B cell (primary cell): ENCODE data around the gene SEC61A1.

ENCODE experiments used
- CTCF ChIP-seq: fragments of 200-600 bp; IDR thresholded peaks from one replicate; pipeline ENCODE4 v1.8.0; 2022; ENCODE audit warnings: antibody characterized with exemption, mild to moderate bottlenecking
- EZH2 ChIP-seq: IDR thresholded peaks from 2 replicates; pipeline ENCODE4 v1.6.1; 2012; ENCODE audit warnings: borderline replicate concordance, low read depth, mild to moderate bottlenecking, moderate library complexity, low read length; ENCODE audit not compliant: insufficient read depth, poor library complexity, severe bottlenecking

DNA sequence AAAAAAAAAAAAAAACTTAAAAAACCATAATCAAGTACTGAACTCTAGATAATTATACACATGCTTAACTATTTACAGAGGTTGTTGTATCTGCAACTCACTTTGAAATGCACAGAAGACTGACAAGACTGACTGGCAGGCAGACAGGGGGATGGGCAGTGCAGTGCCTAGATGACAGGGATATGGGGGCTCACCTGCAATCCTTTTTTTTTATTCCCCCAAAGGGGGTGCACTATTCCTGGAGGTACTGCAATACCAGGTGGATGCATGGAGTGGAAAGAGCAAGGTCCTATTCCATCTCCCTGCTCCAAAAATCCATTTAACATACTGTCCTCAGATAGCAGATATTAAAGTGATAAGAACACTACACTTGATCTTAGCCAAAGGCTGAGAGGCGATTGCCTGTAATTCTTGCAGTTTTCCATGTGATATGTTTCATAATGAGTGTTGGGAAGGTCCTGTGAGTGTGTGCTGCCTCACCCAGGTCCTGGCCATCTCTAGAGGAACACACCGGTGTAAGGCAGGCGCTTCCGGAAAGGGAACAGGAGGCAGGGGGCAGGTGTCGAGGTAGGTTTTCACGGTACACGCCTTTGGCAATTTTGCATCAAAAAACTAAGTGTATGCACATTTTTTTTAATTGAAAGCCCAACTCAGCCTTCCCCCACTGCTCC lies 22.7 kb downstream of the SEC61A1 start:
- TF ChIP-seq CTCF (no peak), EZH2 (no peak)
